C4-2B (cell line): ENCODE data around the gene SIDT1.

Experiments
- H3K27ac ChIP-seq: fragments of 450-650 bp; 2 replicates; pipeline ENCODE4 v1.5.1; 2017
- CTCF ChIP-seq: fragments of 450-650 bp; conservative IDR thresholded peaks from 2 replicates; pipeline ENCODE4 v1.5.1; 2017; ENCODE audit warnings: mild to moderate bottlenecking
- ZFX ChIP-seq: fragments of 450-650 bp; IDR thresholded peaks from 2 replicates; pipeline ENCODE4 v1.6.1; 2017

Gene SIDT1

GRCh38 chr3:113590983-113591382 is 58.6 kb downstream of the SIDT1 start:
- H3K27ac ChIP-seq: no peak overlapping the region
- TF ChIP-seq CTCF: no peak
- no peak for TF ChIP-seq ZFX

- no peak overlapping the region for H3K27ac ChIP-seq
- no peak for TF ChIP-seq ZFX
- TF ChIP-seq CTCF: no peak
Observed at GRCh38 chr3:113594066-113594465, 61.7 kb downstream of the SIDT1 start.

- TF ChIP-seq ZFX (no peak), CTCF (no peak)
- no peak overlapping the region for H3K27ac ChIP-seq
Observed at GRCh38 chr3:113597596-113598354, 65.4 kb downstream of the SIDT1 start.

GRCh38 chr3:113600418-113601182 is 68.2 kb downstream of the SIDT1 start:
- no peak for TF ChIP-seq ZFX
- no peak for TF ChIP-seq CTCF
- no peak overlapping the region for H3K27ac ChIP-seq

- TF ChIP-seq ZFX (no peak), CTCF (no peak)
- H3K27ac ChIP-seq: no peak overlapping the region
Observed at GRCh38 chr3:113601240-113601639, 68.9 kb downstream of the SIDT1 start.

- TF ChIP-seq ZFX (no peak), CTCF (no peak)
- no peak overlapping the region for H3K27ac ChIP-seq
Observed at GRCh38 chr3:113602256-113602655, 69.9 kb downstream of the SIDT1 start.

- no peak overlapping the region for H3K27ac ChIP-seq
- no peak for TF ChIP-seq ZFX
- no peak for TF ChIP-seq CTCF
Observed at GRCh38 chr3:113602836-113603235, 70.5 kb downstream of the SIDT1 start.
